Neutrophil (primary cell): ENCODE data around the gene UMAD1.

Source experiments
- H3K27ac ChIP-seq: fragments of 200-600 bp; sonication (generic); 2 replicates; pipeline ENCODE4 v1.5.1; 2016; ENCODE audit warnings: mild to moderate bottlenecking, moderate library complexity
- H3K27me3 ChIP-seq: fragments of 200-600 bp; sonication (generic); 2 replicates; pipeline ENCODE4 v1.6.0; 2016; ENCODE audit warnings: mild to moderate bottlenecking
- H3K36me3 ChIP-seq: fragments of 200-600 bp; sonication (generic); 2 replicates; pipeline ENCODE4 v1.5.1; 2017
- H3K4me1 ChIP-seq, 2 experiments: fragments of 200-600 bp in 1 of 2; sonication (generic) in 1 of 2; 1 replicate in 1 of 2; 2 replicates in 1 of 2; pipeline versions ENCODE4 v1.5.1 to v1.6.1; 2013 to 2016; ENCODE audit warnings: low read depth in 1 of 2, low read length in 1 of 2, mild to moderate bottlenecking in 1 of 2, moderate library complexity in 1 of 2; ENCODE audit not compliant: control insufficient read depth in 1 of 2, insufficient read depth in 1 of 2
- H3K4me3 ChIP-seq, 2 experiments: fragments of 200-600 bp in 1 of 2; sonication (generic) in 1 of 2; 1 replicate in 1 of 2; 2 replicates in 1 of 2; pipeline ENCODE4 v1.5.1; 2013 to 2016; ENCODE audit warnings: low read depth in 1 of 2, low read length in 1 of 2, mild to moderate bottlenecking in 1 of 2, moderate library complexity in 1 of 2
- H3K9me3 ChIP-seq: fragments of 200-600 bp; sonication (generic); 2 replicates; pipeline ENCODE4 v1.5.1; 2016
- TF ChIP-seq, protein P1 (sequence below): fragments of 200-600 bp; sonication (generic); IDR thresholded peaks from 2 replicates; pipeline ENCODE4 v1.5.1; 2016; ENCODE audit warnings: antibody characterized with exemption

Gene UMAD1

DNA sequence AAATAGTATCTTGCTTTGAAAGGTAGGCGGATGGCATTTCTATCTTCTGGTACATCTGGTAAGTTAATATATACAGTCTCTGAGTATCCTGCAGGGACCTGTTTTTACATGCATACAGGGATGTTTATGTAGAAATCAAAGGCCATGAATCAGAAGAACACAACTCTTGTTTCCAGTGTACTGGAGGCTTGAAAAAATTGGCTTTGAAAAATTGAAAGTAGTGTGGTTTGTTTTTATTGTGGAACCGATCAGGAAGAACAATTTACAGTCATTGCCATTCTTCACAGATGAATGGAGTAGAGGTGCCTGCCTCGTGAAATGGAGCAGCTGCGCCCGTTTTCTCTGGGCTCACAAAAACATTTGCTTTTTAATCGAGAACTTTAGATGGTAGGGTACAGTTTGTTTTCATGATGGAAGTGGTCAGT is 131.9 kb downstream of the UMAD1 start:
- Histone ChIP-seq H3K9me3 (no peaks in the 10 kb centered on the region), H3K36me3 (no peaks in the 10 kb centered on the region), H3K27me3 (no peaks in the 10 kb centered on the region), H3K4me3 (no peak overlapping the region), H3K27ac (no peak overlapping the region), H3K4me1 (peaks cover 0 to 7% of the 10 kb centered on the region in 2 experiments)
- TF ChIP-seq, protein P1, sequence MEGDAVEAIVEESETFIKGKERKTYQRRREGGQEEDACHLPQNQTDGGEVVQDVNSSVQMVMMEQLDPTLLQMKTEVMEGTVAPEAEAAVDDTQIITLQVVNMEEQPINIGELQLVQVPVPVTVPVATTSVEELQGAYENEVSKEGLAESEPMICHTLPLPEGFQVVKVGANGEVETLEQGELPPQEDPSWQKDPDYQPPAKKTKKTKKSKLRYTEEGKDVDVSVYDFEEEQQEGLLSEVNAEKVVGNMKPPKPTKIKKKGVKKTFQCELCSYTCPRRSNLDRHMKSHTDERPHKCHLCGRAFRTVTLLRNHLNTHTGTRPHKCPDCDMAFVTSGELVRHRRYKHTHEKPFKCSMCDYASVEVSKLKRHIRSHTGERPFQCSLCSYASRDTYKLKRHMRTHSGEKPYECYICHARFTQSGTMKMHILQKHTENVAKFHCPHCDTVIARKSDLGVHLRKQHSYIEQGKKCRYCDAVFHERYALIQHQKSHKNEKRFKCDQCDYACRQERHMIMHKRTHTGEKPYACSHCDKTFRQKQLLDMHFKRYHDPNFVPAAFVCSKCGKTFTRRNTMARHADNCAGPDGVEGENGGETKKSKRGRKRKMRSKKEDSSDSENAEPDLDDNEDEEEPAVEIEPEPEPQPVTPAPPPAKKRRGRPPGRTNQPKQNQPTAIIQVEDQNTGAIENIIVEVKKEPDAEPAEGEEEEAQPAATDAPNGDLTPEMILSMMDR: no peak

DNA sequence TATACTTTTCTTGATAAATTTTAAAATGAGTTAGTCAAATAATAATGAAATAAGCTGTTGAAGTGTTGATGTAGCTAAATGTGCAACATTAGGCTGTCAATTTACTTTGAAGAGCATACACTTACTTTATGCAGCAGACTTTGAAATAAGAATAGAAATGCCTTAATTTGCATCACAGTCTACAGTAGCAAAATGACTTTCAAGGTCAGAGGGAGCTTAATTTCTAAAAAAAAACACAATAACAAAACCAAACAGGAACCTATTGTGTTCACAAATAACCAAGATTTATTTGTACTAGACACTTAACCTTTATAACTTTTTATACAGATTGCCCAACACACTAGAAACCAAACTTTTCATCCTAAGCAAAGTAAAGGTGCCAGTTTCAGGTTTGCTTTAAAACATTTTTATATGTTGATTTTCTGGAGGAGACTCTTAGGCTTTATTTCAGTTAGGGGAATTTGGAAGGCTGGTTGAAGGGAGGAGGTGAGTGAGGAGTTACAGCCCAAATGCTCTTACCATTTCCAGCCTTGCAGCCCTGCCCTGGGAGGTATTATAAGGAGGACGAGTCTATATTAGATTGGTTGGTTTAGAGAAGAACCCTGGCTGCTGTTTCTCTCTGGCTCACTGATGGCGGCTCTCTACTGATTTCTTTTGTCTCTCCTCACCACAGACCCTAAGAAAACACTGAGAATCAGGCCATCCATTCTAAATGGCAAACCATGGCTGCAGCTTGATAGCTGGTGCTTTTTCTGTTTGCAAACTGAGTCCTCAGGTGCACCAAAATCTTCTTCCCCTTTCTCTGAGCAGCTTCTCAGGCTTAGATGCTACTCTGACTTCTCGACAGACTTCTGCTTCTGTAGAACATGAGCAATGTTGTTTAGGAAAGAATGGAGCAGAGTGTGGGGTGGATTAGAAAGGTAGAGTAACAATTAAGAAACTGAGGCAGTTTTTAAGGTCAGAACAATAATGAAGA is 133.1 kb downstream of the UMAD1 start:
- TF ChIP-seq, protein P1: no peak

DNA sequence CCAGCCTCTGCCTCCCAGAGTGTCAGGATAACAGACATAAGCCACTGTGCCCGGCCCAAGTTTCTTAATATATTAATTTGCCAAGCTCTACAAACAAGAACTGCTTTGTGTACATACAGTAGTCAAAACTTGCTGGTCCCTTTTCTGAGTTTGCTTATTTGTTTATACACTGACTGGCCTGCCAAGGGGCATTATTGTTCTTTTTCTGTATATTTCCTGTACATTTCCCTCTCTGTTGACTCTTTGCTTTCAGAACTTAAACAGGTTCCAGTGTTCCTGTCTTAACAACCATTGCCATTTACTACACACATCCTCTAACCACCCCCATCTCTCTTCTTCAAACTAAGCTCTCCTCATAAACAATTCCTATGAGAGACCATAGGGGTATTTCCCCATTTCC is 139.3 kb downstream of the UMAD1 start:
- Histone ChIP-seq H3K27me3 (no peaks in the 10 kb centered on the region), H3K36me3 (no peaks in the 10 kb centered on the region), H3K4me3 (no peak overlapping the region), H3K4me1 (peaks cover 0 to 7% of the 10 kb centered on the region in 2 experiments), H3K9me3 (no peaks in the 10 kb centered on the region), H3K27ac (no peak overlapping the region)
- TF ChIP-seq, protein P1: no peak

More for the DNA sequence above, 133.1 kb downstream of the UMAD1 start:
- H3K27me3 ChIP-seq: no peaks in the 10 kb centered on the region
- H3K27ac ChIP-seq: no peak overlapping the region
- no peaks in the 10 kb centered on the region for H3K9me3 ChIP-seq
- no peaks in the 10 kb centered on the region for H3K36me3 ChIP-seq
- peaks cover 0 to 7% of the 10 kb centered on the region in 2 experiments for H3K4me1 ChIP-seq
- no peak overlapping the region for H3K4me3 ChIP-seq

DNA sequence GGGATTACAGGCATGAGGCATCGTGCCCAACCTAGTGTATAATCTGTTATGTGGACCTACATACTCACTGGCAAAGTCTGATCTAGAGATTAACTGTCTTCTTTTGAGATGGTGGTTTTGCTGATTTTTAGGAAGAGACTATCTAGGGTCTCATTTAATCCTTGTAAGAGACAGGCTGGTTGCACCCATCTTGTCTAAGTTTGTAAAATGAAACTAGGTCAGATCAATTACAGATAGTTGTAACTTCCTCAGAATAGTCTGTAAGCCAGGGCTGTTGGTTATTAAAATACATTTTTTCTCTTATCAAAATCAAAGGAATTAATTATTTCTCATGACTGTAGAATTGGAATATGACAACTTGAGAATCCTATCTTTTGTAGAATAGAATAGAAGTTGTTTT is 142.4 kb downstream of the UMAD1 start:
- no peak overlapping the region for H3K4me3 ChIP-seq
- H3K36me3 ChIP-seq: no peaks in the 10 kb centered on the region
- no peaks in the 10 kb centered on the region for H3K27me3 ChIP-seq
- H3K9me3 ChIP-seq: no peaks in the 10 kb centered on the region
- H3K4me1 ChIP-seq: no peaks in the 10 kb centered on the region
- H3K27ac ChIP-seq: no peak overlapping the region
- TF ChIP-seq, protein P1: no peak

DNA sequence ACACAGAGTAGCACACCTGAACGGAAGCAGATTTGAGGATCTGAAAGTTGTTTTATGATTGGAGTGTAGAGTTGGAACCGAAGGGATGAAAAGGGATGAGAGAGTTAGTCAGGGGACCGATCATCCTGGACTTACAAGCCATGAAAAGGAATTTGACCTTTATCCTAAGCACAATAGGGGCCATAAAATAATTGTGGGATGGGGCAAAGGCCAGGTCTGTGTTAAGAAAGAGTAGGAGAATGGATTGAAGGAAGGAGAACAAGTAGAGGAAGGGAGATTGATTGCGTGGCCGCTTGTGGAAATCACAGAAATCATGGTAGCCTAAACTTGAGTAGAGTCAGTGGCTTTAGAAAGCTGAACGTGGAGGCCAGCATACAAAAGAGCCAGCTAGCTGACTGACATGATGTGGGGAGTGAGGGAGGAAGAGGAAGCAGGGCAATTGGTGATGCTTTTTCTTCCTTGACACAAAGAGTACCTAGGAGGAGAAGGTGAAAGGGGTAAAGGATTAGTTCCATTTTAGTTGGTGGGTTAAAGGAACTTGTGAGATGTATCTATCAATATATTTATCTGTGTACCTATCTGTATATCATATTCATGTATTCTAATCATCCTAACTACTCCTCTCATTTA is 144.9 kb downstream of the UMAD1 start:
- TF ChIP-seq, protein P1: no peak
- H3K36me3 ChIP-seq: no peaks in the 10 kb centered on the region

More for the DNA sequence above, 144.9 kb downstream of the UMAD1 start:
- Histone ChIP-seq H3K4me1 (no peaks in the 10 kb centered on the region), H3K9me3 (no peaks in the 10 kb centered on the region), H3K4me3 (no peak overlapping the region), H3K27ac (no peak overlapping the region), H3K27me3 (no peaks in the 10 kb centered on the region)
